Hematopoietic multipotent progenitor cell treated with erythropoietin and hydrocortisone succinate and interleukin-3 and kit ligand, for 8 days (in vitro differentiated cells): Measurements from ENCODE around the gene ASB16.
"Not testable (repeated sequence)": the region's sequence is repeated elsewhere in the genome, so short reads cannot be mapped to it uniquely, and the experiment has no call there.

Experiments
- DNase-seq: peaks from one replicate; pipeline ENCODE4 v3.0.0-alpha.2; 2015

ASB16 gene

DNA sequence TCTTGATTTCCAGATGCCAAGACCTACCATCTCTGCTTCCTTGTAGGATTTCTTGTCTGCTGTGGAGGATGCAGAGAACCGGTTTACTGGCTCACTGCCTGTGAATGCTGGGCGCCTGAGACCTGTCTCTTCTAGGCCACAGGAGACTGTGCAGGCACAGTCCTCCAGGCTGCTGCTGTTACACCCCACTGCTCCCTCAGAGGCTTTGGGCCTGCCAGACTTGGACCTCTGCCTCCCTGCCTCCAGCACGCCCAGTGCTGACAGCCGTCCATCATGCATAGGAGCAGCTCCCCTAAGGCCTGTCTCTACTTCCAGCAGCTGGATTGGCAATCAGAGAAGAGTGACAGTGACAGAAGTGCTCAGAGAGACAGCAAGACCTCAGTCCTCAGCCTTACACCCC is 22.7 kb upstream of the ASB16 start:
- DNase-seq, result no peak

DNA sequence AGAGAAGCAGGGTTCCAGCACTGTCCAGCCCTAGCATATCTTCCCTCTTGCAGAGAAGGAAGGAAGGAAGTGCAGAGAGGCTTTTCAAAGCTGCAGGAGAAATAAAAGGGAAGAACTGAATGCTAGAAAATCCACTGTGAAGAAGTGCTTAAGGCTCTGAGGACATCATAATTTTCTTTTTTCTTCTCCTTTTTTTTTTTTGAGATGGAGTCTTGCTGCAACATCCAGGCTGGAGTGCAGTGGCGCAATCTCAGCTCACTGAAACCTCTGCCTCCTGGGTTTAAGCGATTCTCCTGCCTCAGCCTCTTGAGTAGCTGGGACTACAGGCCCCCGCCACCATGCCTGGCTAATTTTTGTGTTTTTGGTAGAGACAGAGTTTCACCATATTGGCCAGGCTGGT is 21.4 kb upstream of the ASB16 start:
- DNase-seq, result not testable (repeated sequence)

DNA sequence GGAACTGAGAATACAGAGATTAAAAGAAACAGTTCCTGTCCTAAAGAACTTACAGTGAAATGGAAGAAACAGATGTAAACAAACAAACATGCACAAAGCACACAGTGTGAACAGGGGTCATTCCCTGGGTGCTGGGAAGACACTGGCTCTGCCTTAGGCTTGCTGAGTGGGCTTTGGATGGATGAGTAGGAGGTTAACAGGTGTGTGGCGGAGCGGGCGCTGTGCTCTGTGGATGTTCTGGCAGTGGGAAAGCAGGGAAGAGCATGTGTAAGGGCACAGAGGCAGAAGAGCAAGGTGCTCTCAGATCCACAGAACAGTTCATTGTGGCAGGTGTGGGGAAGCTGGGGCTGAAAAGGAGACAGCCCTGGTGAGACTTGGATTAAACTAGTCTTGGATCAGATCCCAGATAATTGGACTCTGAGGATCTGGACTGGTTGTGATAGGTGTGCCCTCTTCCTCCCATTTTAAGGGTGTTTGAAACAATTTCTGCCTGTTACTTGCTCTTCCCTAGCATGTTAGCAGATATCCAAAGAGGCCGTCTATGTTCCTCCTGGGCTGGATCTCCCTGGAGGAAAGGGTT is 20.7 kb upstream of the ASB16 start:
- DNase-seq, result no peak

- no peak for DNase-seq
These were observed 17.6 kb upstream of the ASB16 start for GRCh38 chr17:44152875-44153274.

DNA sequence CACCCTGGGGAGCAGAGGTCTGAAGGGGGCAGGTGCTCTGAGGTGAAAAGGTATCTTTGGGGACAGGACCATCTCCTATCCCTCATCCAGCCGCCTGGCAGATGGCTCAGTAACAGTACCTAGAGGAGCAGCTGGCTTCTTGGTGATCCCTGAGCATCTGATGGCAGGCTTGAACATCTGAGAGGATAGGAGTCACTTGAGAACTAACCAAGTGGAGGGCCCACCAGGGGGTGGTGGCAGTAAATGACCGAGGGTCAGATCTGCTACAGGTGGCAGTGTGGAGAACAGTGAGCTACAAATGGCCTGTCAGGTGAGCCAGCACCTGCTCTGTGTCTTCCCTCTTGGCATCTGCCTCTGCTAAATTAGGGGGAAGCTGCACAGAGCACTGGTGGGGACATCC is 15.0 kb upstream of the ASB16 start:
- no peak for DNase-seq

- DNase-seq, result peak; percentile 90
These were observed 10.8 kb upstream of the ASB16 start for GRCh38 chr17:44159519-44160210.

- no peak for DNase-seq
These were observed 6.0 kb upstream of the ASB16 start for GRCh38 chr17:44164476-44164875.

DNA sequence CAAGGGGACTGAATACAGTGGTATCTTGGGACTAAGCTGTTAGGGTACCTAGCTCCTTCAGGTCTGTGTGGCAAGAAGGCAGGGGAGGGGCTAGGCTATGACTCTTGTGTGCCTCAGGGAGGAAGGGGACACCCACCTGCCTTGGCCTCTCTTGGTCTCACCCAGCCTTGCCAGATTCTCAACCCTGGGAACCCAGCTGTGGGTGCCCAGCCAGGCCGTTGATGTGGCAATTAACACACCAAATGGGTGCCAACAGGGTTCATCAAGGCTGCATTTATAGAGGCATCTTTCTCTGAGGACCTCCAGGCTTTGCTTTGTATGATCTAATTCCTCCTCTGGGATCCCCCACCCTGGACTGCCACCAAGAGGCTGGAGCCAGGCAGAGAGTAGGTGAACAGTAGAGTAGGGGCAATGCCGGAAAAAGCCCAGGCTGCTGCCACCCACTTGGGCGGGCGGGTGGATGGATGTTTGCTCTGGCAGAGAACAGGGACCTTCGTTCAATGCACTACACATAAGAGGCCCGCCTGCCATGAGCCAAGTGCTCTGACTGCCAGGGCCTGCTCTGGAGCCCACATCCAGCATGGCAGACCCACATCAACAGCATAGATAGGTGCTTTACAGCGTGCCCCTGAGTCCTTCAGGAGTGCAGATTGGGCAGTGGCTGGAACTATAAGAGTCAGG is 3.2 kb upstream of the ASB16 start:
- no peak for DNase-seq

- DNase-seq, result no peak
These were observed 387 bp upstream of the ASB16 start for GRCh38 chr17:44170135-44170498.

GRCh38 chr17:44171931-44172455 is 1.5 kb downstream of the ASB16 start:
- DNase-seq, result no peak

GRCh38 chr17:44174427-44174826 is 3.9 kb downstream of the ASB16 start:
- no peak for DNase-seq

- DNase-seq, result no peak
These were observed 5.8 kb downstream of the ASB16 start for GRCh38 chr17:44176257-44176656.

DNA sequence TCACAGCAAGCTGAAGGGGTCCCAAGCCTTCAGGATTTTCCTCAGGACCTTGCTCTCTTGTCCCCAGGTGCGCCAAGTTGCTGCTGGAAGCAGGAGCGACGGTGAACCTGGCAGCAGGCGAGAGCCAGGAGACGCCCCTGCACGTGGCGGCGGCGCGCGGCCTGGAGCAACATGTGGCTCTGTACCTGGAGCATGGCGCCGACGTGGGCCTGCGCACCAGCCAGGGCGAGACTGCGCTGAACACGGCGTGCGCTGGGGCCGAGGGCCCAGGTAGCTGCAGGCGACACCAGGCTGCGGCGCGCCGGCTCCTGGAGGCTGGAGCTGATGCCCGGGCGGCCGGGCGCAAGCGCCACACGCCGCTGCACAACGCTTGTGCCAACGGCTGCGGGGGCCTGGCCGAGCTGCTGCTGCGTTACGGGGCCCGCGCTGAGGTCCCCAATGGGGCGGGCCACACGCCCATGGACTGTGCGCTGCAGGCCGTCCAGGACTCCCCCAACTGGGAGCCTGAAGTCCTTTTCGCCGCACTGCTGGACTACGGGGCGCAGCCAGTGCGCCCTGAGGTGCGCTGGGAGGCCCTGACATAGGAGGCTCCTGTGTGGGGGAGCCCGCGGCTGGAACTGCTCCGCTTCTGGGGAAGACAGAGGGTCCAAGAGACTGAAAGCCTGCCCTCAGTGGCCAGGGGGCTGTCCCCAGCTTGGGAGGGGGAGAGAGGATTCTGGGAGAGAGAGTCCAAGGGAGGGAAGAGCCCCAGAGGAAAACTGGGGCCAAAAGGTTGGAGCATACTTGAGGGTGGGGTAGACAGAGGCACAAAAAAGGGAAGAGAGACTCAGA is 6.4 kb downstream of the ASB16 start:
- DNase-seq, result no peak

GRCh38 chr17:44177640-44178039 is 7.1 kb downstream of the ASB16 start:
- no peak for DNase-seq

DNA sequence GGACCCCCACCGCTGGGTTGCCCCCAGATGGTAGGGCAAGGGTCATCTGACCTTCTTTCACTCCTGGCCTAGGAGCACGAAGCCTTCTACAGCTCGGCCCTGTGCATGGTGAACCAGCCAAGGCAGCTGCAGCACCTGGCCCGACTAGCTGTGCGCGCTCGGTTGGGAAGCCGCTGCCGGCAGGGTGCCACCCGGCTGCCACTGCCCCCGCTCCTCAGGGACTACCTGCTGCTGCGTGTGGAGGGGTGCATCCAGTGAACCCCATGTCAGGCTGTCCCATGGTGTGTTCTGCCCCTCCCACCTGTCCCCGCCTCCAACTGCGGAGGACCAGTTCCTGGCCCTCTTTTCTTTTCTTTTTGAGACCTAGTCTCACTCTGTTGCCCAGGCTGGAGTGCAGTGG is 7.6 kb downstream of the ASB16 start:
- no peak for DNase-seq

- no peak for DNase-seq
These were observed 12.5 kb downstream of the ASB16 start for GRCh38 chr17:44183024-44183423.

- DNase-seq, result no peak
These were observed 13.8 kb downstream of the ASB16 start for GRCh38 chr17:44184212-44184810.

GRCh38 chr17:44186307-44187130 is 16.0 kb downstream of the ASB16 start, which contains the start of gene TMUB2:
TMUB2 (plus strand) TSS chr17:44186972; CDS start chr17:44187709, 737 bp downstream.
- peak; percentile 99 for DNase-seq

DNA sequence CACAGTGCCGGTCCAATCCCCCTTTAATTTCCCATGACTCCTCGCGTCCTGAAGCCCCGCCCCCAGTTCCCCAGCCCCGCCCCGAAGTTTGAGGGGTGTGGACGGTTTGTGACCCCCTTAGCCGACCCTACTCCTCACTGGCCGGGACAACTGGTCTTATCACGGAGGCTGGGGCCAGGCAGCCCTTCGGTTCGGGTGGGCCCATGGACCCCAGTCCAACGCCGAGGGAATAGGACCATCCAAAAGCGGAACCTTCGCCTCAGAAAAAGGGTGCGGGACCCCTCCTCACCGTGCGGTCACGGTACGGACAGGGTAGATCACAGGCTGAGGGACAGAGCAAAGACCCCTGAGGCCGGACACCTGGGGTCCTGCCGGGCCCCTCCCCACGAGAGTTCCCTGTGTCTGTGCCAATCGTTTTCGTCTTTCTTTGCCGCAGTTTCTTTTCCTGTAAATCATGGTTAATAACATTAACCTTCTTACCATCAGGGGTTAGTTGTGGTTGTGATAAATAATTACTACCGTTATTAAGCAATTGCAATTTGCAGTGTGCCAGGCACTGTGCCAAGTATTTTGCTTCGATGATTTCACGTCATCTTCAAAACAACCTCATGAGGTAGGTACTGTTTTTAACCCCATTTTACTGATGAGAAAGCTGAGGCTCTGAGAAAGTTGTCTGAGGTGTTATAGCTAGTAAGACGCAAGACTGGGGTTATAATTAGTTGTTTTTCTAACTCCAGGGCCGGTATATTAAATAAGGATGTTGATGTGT is 16.8 kb downstream of the ASB16 start:
- peak; percentile 50 for DNase-seq

GRCh38 chr17:44188576-44189403 is 18.3 kb downstream of the ASB16 start:
- no peak for DNase-seq
